GM21360 (cell line): ENCODE data around the gene PRR36.
"Not testable (repeated sequence)": the region's sequence is repeated elsewhere in the genome, so short reads cannot be mapped to it uniquely, and the experiment has no call there.

ENCODE experiments used
- ATAC-seq: cut with Tn5 transposase; IDR thresholded peaks from one replicate; pipeline ENCODE4 v1.9.1; 2021; ENCODE audit warnings: mild to moderate bottlenecking, moderate library complexity; ENCODE audit not compliant: unreplicated experiment

The PRR36 gene

DNA sequence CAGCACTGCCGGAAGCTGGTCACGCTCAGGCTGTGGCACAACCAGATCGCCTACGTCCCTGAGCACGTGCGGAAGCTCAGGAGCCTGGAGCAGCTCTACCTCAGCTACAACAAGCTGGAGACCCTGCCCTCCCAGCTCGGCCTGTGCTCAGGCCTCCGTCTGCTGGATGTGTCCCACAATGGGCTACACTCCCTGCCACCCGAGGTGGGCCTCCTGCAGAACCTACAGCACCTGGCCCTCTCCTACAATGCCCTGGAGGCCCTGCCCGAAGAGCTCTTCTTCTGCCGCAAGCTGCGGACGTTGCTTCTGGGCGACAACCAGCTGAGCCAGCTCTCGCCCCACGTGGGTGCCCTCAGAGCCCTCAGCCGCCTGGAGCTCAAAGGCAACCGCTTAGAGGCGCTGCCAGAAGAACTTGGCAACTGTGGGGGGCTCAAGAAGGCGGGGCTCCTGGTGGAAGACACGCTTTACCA is 26.2 kb upstream of the PRR36 start:
- no peak for ATAC-seq

DNA sequence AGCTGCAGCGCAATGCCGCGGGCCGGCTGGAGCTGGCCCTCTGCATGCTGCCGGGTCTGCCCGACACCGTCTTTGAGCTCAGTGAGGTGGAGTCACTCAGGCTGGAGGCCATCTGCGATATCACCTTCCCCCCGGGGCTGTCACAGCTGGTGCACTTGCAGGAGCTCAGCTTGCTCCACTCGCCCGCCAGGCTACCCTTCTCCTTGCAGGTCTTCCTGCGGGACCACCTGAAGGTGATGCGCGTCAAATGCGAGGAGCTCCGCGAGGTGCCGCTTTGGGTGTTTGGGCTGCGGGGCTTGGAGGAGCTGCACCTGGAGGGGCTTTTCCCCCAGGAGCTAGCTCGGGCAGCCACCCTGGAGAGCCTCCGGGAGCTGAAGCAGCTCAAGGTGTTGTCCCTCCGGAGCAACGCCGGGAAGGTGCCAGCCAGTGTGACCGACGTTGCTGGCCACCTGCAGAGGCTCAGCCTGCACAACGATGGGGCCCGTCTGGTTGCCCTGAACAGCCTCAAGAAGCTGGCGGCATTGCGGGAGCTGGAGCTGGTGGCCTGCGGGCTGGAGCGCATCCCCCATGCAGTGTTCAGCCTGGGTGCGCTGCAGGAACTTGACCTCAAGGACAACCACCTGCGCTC is 25.7 kb upstream of the PRR36 start:
- no peak for ATAC-seq

DNA sequence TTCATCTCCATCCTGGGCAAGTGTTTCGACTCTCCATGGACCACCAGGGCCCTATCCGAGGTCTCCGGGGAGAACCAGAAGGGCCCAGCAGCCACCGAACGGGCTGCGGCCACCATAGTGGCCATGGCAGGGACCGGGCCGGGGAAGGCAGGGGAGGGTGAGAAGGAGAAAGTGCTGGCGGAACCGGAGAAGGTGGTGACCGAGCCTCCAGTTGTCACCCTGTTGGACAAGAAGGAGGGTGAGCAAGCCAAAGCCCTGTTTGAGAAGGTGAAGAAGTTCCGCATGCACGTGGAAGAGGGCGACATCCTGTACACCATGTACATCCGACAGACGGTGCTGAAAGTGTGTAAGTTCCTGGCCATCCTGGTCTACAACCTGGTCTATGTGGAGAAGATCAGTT is 24.8 kb upstream of the PRR36 start:
- ATAC-seq, result no peak

DNA sequence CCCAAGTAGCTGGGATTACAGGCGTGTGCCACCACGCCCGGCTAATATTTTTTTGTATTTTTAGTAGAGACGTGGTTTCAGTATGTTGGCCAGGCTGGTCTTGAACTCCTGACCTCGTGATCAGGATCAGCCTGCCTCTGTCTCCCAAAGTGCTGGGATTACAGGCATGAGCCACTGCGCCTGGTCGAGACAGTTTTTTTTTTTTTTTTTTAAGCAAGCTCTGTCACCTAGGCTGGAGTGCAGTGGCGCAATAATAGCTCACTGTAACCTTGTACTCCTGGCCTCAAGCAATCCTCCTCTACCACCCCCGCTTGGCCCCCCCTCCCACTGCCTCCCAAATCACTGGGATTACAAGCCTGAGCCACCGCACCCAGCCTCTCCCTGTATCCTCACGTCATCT is 23.1 kb upstream of the PRR36 start:
- no peak for ATAC-seq

DNA sequence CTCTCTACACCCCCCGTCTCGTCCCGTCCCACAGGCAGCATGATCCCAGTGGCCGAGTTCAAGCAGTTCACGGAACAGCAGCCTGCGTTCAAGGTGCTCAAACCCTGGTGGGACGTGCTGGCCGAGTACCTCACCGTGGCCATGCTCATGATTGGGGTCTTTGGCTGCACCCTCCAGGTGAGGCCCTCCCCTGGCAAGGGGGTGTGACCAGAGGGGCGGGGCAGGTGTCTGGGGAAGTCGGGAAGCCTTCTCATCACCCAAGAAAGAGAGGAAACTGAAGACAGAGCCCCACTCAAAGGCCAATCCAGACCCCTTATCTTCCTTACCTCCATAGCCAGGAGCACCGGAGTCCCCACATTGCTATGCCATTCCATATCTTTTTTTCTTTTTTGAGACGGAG is 21.4 kb upstream of the PRR36 start:
- ATAC-seq, result no peak

DNA sequence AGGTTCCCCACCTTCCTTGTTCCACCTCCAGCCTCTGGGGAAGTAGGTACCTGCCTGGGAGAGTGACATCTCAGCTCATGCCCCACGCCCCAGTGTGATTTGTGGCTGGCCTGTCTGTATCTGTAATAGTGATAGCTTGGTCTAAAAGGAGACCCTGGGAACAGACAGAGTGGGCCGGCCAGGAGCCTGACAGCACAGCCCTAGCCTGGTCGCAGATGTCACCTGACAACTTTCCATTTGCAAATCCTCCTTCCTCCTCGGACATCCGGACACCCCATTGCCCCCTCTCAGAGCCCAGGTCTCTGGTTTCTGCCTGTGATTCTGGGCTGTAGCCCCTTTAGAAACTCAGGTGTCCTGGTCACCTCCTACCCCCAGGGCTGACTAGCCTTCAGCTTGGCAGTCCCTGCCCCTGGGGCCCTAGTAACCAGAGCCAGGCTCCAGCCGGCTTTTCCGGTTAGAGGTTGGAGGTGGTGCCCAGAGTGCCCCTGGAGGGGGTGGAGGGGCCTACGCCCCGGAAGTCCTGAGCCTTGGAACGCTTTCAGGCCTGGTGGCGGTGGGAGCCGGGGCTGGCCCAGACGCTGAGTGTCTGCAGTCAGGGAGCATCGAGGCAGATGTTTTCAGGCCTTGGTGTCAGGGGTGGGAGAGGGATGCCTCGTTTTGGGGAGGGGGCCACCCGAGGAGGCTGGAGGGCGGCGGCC is 20.6 kb upstream of the PRR36 start:
- ATAC-seq, result no peak

DNA sequence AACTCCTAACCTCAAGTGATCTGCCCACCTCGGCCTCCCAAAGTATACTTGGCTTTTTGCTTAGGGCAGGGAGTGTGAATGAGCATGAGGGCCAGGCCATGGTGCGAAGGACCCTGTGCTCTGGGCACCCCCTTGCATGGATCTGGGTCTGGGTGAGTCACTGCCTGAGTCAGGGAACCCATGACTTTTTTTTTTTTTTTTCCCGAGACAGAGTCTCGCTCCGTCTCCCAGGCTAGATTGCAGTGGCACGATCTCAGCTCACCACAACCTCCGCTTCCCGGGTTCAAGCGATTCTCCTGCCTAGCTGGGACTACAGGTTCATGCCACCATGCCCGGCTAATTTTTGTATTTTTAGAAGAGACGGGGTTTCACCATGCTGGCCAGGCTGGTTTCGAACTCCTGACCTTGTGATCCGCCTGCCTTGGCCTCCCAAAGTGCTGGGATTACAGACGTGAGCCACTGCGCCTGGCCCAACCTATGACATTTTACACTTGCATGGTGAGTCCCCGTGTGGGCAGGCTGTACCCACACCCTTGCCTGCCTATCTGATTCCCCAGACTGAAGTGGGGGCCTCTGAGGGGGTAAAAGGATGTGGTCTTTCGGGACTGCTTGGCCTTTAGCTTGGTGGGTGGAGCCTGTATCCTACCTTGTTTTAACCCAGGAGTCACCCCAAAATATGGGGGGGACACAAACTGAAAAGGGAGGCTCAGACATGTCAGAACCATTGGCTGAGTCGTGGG is 19.3 kb upstream of the PRR36 start:
- ATAC-seq, result not testable (repeated sequence)

DNA sequence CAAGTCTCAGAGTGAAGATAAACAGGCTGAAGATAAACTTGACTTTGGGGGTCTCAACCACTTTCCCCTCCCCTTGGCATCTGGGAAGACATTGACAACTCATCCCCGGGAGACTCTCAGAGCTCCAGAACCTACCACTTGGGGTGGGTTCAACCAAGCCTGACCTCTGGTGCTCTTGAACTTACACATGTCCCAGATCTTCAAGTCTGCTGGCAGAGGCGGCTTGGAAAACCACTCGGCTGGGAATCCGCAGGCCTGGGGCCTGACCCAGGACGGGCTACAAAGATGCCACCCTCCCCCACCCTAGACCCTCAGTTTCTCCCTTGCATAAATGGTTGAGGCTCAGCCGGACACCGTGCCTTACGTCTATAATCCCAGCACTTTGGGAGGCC is 14.6 kb upstream of the PRR36 start:
- ATAC-seq, result no peak

DNA sequence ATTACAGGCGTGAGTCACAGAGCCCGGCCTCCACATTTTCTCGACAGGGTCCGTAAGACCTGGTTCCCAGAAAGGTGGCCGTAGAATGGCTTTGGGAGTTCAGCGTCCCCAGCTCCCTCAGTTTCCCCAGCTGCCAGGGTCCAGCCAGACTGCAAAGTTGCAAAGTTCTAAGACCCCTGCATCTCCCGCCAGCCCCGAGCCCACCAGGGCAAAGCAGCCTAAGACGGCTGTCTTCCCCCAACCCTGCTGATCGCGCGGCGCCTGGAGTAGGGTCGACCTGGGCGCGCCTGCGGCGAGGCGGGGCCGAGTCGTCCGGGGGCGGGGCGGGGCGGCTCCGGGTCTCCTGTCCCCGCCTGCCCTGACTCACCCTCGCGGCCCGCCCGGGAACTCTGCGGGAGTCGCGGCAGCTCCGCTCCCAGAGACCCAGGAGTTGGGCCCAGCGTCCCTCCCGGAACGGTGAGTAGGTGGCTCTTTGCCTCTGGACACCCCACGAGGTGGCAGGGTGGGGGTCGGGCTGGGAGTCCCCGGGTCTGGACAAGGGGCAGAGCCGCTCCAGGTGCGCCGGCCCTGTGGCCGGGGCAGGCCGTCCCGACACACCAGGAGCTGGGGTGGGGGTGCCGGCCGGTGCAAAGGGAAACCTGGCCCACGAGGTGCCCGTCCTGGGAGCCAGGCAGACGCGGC is 14.1 kb upstream of the PRR36 start, which contains the start of gene LRRC8E:
TSS of gene LRRC8E (plus strand) at position 366 of the 681 bp plus-strand sequence. CDS start 7,094 bp downstream, outside the sequence.
- ATAC-seq, result no peak

DNA sequence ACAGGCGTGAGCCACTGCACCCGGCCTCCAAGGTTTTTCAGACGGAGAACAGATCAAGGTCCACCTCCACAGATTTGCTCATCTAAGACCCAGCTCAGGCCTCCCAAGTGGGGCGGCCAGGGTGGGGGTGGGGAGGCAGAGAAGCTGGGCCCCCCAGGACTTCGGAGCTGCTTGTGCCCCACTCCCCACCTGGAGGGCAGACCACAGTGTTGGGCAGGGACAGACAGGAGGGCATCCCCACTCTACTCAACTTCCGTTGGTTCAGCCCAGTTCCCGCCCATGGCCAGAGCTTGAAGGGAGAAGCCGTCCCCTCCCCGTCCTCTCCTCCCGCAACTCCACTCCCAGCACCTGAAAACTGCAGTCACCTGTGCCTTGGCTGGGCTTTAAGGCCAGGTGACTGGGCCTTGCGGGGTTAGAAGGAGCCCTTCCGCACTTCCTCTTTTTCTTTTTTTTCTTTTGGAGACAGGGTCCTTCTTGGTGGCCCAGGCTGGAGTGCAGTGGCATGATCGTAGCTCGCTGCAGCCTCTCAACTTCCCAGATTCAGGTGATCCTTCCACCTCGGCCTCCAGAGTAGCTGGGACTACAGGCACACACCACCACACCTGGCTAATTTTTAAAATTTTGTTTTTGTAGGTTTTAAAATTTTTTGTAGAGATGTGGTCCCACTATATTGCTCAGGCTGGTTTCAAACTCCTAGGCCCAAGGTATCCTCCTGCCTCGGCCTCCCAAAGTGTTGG is 13.4 kb upstream of the PRR36 start:
- ATAC-seq, result no peak

DNA sequence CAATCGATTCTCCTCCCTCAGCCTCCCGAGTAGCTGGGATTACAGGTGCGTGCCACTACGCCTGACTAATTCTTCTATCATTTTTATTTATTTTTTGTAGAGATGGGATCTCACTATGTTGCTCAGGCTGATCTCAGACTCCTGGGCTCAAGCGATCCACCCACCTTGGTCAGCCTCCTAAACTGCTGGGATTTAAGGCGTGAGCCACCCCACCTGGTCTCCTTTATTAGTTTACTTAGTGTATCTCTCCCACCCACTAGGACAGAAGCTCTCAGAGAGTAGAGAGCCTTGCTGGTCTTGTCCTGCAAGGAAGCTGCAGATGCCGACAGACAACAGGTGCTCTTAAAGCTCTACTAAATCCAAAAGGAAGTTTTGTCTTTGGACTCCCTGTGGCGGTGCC is 11.6 kb upstream of the PRR36 start:
- no peak for ATAC-seq

DNA sequence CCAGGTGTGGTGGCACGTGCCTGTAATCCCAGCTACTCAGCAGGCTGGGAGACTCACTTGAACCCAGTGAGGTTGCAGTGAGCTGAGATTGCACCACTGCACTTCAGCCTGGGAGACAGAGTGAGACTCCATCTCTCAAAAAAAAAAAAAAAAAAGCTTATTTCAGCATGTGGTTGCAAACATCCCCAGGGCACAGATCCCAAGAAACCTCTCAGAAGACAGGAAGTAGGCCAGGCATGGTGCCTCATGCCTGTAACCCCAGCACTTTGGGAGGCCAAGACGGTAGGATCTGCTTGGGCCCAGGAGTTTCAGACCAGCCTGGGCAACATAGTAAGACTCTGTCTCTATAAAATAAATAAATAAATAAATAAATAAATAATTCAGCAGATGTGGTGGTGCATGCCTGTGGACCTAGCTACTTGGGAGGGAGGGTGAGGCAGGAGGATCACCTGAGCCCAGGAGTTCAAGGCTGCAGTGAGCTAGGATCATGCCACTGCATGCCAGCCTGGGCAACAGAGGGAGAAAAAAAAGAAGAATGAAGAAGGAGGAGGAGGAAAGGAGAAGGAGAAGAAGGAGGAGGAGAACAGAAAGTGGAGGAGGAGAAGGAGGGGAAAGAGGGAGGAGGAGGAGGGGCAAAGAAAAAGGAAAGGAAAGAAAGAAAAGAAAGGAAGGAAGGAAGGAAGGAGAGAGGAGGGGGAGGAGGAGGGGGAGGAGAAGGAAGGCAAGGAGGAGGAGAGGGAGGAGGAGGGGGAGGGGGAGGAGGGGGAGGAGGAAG is 9.8 kb upstream of the PRR36 start:
- ATAC-seq, result no peak

DNA sequence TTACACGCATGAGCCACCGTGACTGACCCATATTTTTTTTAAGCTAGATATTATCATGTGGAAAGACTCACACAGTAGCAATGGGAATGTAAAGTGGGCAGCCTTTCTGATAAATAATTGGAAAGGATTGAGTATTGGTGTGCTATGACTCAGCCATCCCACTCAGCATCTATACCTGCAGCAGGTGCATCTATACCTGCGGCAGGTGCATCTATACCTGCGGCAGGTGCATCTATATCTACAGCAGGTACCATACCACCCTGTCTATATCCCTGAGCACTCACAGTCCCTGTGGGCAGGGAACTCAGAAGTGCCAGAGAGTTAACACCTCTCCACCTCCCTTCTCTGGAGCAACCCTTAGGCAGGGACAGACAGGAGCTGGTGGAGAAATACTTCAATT is 8.9 kb upstream of the PRR36 start:
- ATAC-seq, result no peak

DNA sequence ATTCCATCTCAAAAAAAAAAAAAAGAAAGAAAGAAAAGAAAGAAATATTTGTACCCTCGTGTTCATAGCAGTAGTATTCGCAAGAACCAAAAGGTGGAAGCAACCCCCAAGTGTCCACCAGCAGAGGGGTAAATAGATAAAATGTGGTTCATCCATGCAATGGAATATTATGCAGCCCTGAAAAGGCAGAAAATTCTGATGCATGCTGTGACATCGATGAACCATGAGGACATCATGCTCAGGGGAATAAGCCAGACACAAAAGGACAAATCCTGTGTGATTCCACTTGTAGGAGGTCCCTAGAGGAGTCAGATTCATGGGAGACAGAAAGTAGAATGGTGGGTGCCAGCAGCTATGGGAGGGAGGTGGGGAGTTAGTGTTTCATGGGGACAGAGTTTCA is 7.7 kb upstream of the PRR36 start:
- ATAC-seq, result no peak

DNA sequence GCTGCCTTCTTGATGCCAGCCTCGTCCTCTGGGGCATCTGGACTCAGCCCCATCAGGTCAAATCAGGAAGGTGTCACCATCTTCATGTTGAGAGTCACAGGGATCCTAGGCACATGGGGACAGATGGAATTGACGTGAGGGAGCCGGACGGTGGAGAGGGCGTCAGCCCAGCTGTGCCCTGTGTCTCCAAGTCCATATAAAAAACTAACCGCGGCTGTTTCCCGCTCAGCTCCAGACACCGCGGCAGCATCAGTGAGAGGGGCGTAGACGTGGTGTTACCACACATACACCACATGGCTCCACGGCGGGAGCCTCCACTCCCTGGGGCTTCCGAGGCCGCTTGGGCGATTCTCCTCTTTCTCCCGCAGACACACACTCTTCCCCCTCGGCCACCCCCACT is 5.6 kb upstream of the PRR36 start:
- ATAC-seq, result no peak

DNA sequence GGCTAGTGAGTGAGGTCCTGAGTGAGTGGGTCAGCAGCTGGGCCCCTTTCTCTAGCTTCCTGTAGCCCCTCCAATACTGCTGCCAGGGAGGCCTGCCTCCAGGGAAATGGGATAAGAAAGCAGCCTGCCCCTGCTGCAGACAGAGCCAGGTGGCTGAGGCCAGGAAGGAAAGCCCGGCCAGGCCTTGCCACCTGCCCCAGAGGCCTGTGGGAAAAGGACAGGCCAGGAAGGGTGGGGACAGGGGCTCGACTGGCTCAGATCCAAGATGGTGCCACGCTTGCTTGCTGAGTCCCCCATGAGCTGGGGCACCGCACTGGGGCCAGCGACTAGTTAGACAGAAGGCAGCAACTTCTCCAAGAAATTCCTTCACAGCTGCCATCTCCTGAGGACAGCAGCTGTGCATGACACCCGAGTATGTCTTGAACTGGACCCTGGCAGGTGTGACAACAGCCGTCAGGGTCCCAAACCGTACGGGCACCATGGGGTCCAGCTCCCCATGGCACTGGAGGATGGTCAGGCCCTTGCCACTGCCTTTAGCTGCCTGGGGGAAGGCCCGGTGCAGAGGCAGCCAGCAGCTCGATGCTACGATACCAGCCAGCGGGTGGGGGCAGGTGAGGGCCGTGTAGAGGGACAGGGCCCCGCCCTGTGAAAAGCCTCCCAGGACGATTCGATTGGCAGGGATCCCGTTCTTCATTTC is 5.1 kb upstream of the PRR36 start:
- ATAC-seq, result no peak

DNA sequence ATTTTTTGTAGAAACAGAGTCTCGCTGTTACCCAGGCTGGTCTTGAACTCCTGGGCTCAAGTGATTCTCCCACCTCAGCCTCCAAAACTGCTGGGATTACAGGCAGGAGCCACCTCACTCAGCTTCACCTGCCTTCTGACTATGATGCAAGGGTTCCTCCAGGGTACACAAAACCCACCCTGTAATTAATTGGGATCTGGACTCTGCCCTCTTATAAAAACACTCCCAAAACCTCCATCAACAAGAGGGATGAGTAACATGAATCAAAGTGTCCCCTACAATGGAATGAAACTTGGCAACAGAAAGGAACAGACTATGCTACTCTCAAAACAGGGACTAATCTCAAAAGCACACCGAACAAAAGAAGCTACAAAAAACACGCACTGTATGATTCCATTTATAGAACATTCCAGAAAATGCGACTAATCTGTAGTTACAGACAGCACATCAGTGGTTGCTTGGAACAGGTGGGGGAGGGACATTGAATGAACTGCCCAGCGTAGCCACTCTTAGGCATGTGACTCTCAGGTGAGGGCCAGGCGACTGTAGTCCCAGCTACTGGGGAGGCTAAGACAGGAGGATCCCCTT is 3.2 kb upstream of the PRR36 start:
- ATAC-seq, result no peak

DNA sequence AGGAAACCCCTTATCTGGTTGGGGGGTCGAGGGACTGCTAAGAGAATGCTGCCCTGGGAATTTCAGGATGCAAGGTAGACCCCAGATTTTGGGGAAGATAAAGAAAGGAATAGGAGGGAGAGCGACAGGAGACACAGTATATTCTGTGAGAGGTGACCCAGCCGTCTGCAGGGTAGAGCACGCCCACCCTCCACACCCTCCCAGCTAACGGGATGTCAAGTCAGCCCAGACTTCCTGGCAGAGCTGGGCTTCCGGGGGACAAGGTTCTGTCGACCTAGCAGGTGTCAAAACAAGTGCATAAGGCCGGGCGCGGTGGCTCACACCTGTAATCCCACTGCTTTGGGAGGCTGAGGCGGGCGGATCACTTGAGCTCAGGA is 695 bp upstream of the PRR36 start:
- ATAC-seq, result no peak
